ENCODE results near the gene SRCAP.

DNA sequence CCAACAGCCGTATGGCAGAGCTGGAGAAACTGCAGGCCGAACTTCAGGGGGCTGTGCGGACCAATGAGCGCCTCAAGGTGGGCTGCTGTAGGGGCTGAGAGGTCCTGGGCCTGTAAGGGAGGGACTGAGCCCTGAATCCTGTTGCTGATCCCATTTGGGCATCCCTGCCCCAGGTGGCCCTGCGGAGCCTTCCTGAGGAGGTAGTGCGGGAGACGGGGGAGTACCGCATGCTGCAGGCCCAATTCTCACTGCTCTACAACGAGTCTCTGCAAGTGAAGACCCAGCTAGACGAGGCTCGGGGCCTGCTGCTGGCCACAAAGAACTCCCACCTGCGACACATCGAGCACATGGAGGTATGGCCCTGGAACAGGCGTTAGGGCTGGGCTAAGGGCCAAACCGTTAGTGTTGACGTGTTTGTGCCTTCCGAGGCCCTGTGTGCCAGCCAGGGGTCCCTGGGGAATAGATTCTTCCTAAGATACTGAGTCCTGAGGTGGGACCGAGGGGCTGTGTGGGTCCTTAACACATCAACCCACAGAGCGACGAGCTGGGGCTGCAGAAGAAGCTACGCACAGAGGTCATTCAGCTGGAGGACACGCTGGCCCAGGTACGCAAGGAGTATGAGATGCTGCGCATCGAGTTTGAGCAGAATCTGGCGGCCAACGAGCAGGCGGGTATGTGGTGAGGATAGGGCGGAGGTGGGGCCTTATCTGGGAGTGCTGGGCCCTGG lies 67.4 kb downstream of the SRCAP start:
- TF ChIP-seq, protein P1, sequence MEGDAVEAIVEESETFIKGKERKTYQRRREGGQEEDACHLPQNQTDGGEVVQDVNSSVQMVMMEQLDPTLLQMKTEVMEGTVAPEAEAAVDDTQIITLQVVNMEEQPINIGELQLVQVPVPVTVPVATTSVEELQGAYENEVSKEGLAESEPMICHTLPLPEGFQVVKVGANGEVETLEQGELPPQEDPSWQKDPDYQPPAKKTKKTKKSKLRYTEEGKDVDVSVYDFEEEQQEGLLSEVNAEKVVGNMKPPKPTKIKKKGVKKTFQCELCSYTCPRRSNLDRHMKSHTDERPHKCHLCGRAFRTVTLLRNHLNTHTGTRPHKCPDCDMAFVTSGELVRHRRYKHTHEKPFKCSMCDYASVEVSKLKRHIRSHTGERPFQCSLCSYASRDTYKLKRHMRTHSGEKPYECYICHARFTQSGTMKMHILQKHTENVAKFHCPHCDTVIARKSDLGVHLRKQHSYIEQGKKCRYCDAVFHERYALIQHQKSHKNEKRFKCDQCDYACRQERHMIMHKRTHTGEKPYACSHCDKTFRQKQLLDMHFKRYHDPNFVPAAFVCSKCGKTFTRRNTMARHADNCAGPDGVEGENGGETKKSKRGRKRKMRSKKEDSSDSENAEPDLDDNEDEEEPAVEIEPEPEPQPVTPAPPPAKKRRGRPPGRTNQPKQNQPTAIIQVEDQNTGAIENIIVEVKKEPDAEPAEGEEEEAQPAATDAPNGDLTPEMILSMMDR (IDR thresholded peaks at IDR 0.05): no peak
- TF ChIP-seq, protein P2, sequence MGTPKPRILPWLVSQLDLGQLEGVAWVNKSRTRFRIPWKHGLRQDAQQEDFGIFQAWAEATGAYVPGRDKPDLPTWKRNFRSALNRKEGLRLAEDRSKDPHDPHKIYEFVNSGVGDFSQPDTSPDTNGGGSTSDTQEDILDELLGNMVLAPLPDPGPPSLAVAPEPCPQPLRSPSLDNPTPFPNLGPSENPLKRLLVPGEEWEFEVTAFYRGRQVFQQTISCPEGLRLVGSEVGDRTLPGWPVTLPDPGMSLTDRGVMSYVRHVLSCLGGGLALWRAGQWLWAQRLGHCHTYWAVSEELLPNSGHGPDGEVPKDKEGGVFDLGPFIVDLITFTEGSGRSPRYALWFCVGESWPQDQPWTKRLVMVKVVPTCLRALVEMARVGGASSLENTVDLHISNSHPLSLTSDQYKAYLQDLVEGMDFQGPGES (IDR thresholded peaks at IDR 0.05; ENCODE audit: low read depth, low read length): no peak
- TF ChIP-seq, protein P3, sequence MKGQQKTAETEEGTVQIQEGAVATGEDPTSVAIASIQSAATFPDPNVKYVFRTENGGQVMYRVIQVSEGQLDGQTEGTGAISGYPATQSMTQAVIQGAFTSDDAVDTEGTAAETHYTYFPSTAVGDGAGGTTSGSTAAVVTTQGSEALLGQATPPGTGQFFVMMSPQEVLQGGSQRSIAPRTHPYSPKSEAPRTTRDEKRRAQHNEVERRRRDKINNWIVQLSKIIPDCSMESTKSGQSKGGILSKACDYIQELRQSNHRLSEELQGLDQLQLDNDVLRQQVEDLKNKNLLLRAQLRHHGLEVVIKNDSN (IDR thresholded peaks at IDR 0.05; ENCODE audit: borderline replicate concordance, low read depth): no peak
- no peak for TF ChIP-seq RAD21 (IDR thresholded peaks at IDR 0.05; ENCODE audit: low read length)
- TF ChIP-seq CHD2 (IDR thresholded peaks at IDR 0.05; ENCODE audit: low read length, partially characterized antibody): no peak
- TF ChIP-seq, protein P4, sequence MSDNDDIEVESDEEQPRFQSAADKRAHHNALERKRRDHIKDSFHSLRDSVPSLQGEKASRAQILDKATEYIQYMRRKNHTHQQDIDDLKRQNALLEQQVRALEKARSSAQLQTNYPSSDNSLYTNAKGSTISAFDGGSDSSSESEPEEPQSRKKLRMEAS (IDR thresholded peaks at IDR 0.05; ENCODE audit: low read depth): no peak
- TF ChIP-seq NRF1 (IDR thresholded peaks at IDR 0.05; ENCODE audit: low read depth, low read length): no peak
- no peak for TF ChIP-seq EZH2phosphoT487 (IDR thresholded peaks at IDR 0.05; ENCODE audit: borderline replicate concordance, low read depth)
- no peak for TF ChIP-seq POLR2AphosphoS5 (IDR thresholded peaks at IDR 0.05; ENCODE audit: low read depth, low read length)
- no peak for TF ChIP-seq FOSL2 (IDR thresholded peaks at IDR 0.05; ENCODE audit: borderline replicate concordance, low read depth)
- no peak for TF ChIP-seq JUND (IDR thresholded peaks at IDR 0.05)
- TF ChIP-seq TAF1 (IDR thresholded peaks at IDR 0.05; ENCODE audit: borderline replicate concordance, low read depth, low read length): no peak
